ENCODE results near the gene PHF20. TPM values are rescaled to one million over a fixed set of nuclear protein-coding genes. Genes with fewer than 3 reads are reported as not detected.
A peak's percentile ranks its signal among the peaks of the same experiment; 100 is the strongest.

The PHF20 gene
- total RNA-seq, 4 donors from 2014 or later: 42.0 to 55.9 (median 49.2) TPM

- Histone ChIP-seq H3K4me1 (peaks cover 12 to 75% (median 12%) of the 10 kb centered on the region in 3 donors), H3K36me3 (peaks cover 7 to 100% of the 10 kb centered on the region in 2 donors), H3K9me3 (no peaks in the 10 kb centered on the region), H3K27me3 (no peaks in the 10 kb centered on the region), H3K27ac (no peak overlapping the region), H3K4me3 (no peak overlapping the region)
- WGBS, 2 donors (ENCODE audit: low coverage in 1 of 2): 53 to 63% methylated on average over 7 of the region's 7 CpGs
- no peak for ATAC-seq
- no peak for TF ChIP-seq POLR2A (IDR thresholded peaks at IDR 0.05)
- TF ChIP-seq EP300 (IDR thresholded peaks at IDR 0.05): no peak
- TF ChIP-seq POLR2AphosphoS5 (IDR thresholded peaks at IDR 0.05): no peak
- TF ChIP-seq, protein P1, sequence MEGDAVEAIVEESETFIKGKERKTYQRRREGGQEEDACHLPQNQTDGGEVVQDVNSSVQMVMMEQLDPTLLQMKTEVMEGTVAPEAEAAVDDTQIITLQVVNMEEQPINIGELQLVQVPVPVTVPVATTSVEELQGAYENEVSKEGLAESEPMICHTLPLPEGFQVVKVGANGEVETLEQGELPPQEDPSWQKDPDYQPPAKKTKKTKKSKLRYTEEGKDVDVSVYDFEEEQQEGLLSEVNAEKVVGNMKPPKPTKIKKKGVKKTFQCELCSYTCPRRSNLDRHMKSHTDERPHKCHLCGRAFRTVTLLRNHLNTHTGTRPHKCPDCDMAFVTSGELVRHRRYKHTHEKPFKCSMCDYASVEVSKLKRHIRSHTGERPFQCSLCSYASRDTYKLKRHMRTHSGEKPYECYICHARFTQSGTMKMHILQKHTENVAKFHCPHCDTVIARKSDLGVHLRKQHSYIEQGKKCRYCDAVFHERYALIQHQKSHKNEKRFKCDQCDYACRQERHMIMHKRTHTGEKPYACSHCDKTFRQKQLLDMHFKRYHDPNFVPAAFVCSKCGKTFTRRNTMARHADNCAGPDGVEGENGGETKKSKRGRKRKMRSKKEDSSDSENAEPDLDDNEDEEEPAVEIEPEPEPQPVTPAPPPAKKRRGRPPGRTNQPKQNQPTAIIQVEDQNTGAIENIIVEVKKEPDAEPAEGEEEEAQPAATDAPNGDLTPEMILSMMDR (IDR thresholded peaks at IDR 0.05): no peak
Observed at GRCh38 chr20:35729283-35729807, 42.5 kb upstream of the PHF20 start.

- no peak for TF ChIP-seq POLR2A (IDR thresholded peaks at IDR 0.05)
- TF ChIP-seq, protein P1 (IDR thresholded peaks at IDR 0.05): no peak
- TF ChIP-seq POLR2AphosphoS5 (IDR thresholded peaks at IDR 0.05): no peak
- TF ChIP-seq EP300 (IDR thresholded peaks at IDR 0.05): no peak
- 61 to 69% methylated on average over 2 of the region's 2 CpGs for WGBS, 2 donors (ENCODE audit: low coverage in 1 of 2)
- Histone ChIP-seq H3K27ac (no peak overlapping the region), H3K4me3 (no peak overlapping the region), H3K4me1 (peaks cover 17 to 82% (median 18%) of the 10 kb centered on the region in 3 donors), H3K9me3 (no peaks in the 10 kb centered on the region), H3K27me3 (no peaks in the 10 kb centered on the region), H3K36me3 (peaks cover 7 to 100% of the 10 kb centered on the region in 2 donors)
- no peak for ATAC-seq
Observed at GRCh38 chr20:35729836-35730582, 41.8 kb upstream of the PHF20 start.

DNA sequence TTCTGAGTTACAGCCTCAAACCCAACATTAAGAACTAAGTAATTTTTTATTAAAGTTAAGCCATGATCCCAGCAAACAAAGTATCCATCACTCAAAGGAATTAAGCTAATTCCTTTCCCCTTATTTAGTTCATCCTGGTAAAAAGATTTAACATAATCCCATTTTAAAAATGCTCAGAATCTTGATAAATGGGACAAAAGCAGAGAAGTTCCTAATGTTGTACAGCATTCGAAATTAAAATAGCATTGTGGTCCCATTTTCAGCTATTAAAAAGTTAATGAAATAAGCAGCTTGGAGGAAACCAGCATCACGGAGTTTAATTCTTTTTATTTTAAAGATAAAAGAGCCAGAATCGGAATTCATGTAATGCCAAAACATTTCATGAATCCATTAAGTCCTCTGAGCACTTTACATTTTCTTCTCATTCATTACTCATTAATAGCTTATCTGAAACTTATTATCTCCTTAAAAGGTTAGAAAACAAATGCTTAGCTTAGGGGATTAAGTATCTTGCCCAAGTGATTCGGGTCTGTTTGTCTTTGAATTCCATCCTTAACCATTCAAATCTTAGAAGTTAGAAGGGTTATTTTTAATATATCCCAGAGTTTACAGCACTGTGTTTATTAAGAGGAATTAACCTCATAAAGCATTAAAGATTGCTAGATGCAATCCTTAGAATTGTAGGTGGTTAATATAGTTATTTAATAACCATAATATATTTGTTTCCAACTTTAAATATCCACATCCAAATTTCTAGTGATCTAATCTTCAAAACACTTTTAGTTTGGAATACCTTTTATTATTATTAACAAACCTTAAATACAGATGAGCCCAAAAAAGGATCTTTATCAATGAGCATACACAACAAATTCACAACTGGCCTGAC is 41.0 kb upstream of the PHF20 start:
- Histone ChIP-seq H3K9me3 (no peaks in the 10 kb centered on the region), H3K27me3 (no peaks in the 10 kb centered on the region), H3K27ac (peak overlapping the region in 1 of 4 donors; percentile 23), H3K4me3 (no peak overlapping the region), H3K4me1 (peaks cover 23 to 90% (median 24%) of the 10 kb centered on the region in 3 donors), H3K36me3 (peaks cover 10 to 100% of the 10 kb centered on the region in 2 donors)
- no peak for TF ChIP-seq POLR2A (IDR thresholded peaks at IDR 0.05)
- TF ChIP-seq, protein P1 (IDR thresholded peaks at IDR 0.05): no peak
- no peak for TF ChIP-seq EP300 (IDR thresholded peaks at IDR 0.05)
- no peak for TF ChIP-seq POLR2AphosphoS5 (IDR thresholded peaks at IDR 0.05)
- ATAC-seq: no peak
- 19 to 36% methylated on average over 4 of the region's 4 CpGs for WGBS, 2 donors (ENCODE audit: low coverage in 1 of 2)

GRCh38 chr20:35731469-35731788 is 40.4 kb upstream of the PHF20 start:
- H3K36me3 ChIP-seq: peaks cover 11 to 99% of the 10 kb centered on the region in 2 donors
- no peak for TF ChIP-seq POLR2A (IDR thresholded peaks at IDR 0.05)
- no peak for TF ChIP-seq POLR2AphosphoS5 (IDR thresholded peaks at IDR 0.05)
- TF ChIP-seq, protein P1 (IDR thresholded peaks at IDR 0.05): no peak
- TF ChIP-seq EP300 (IDR thresholded peaks at IDR 0.05): no peak
- 37 to 44% methylated on average over 2 of the region's 2 CpGs for WGBS, 2 donors (ENCODE audit: low coverage in 1 of 2)
- ATAC-seq: no peak
- H3K4me3 ChIP-seq: no peak overlapping the region
- H3K27me3 ChIP-seq: no peaks in the 10 kb centered on the region
- H3K4me1 ChIP-seq: peaks cover 25 to 96% (median 28%) of the 10 kb centered on the region in 3 donors
- H3K9me3 ChIP-seq: no peaks in the 10 kb centered on the region
- peak overlapping the region in 1 of 4 donors; percentile 23 for H3K27ac ChIP-seq

Measured in gastroesophageal sphincter (tissue), 4 donors.